OCI-LY3 (cell line): Measurements from ENCODE around the gene TNFRSF1B.

Source experiments
- H2AFZ ChIP-seq: fragments of 200-600, 300-600 bp; shearing (Covaris generic); 2 replicates; pipeline ENCODE4 v1.6.0; 2014; ENCODE audit warnings: antibody characterized with exemption, low read depth, low read length
- H3K27ac ChIP-seq: fragments of 200-600, 300-600 bp; sonication (generic); 2 replicates; pipeline ENCODE4 v1.5.1; 2014; ENCODE audit warnings: mild to moderate bottlenecking, low read length, moderate library complexity, mixed read lengths
- H3K27me3 ChIP-seq: fragments of 200-600, 300-600 bp; sonication (generic); 2 replicates; pipeline ENCODE4 v1.6.1; 2014; ENCODE audit warnings: low read depth, low read length, mixed read lengths
- H3K36me3 ChIP-seq: fragments of 200-600, 300-600 bp; sonication (generic); replicated peaks from 2 replicates; pipeline ENCODE3; 2014; ENCODE audit warnings: low read depth, low read length, mixed read lengths
- H3K4me1 ChIP-seq: fragments of 300-600, 200-600 bp; sonication (generic); 2 replicates; pipeline ENCODE4 v1.6.1; 2014; ENCODE audit warnings: low read length, mixed read lengths
- H3K4me2 ChIP-seq: fragments of 200-600, 300-600 bp; sonication (generic); 2 replicates; pipeline ENCODE4 v1.6.1; 2014; ENCODE audit warnings: low read length, mixed read lengths
- H3K4me3 ChIP-seq: fragments of 300-600, 200-600 bp; sonication (generic); 2 replicates; pipeline ENCODE4 v1.5.1; 2014; ENCODE audit warnings: antibody characterized with exemption, mild to moderate bottlenecking, low read length, moderate library complexity
- H3K79me2 ChIP-seq: fragments of 300-600, 200-600 bp; shearing (Covaris generic); 2 replicates; pipeline ENCODE4 v1.6.1; 2014; ENCODE audit warnings: mild to moderate bottlenecking, low read length, mixed read lengths
- H3K9ac ChIP-seq: fragments of 300-600, 200-600 bp; shearing (Covaris generic); 2 replicates; pipeline ENCODE4 v1.6.0; 2014; ENCODE audit warnings: mild to moderate bottlenecking, low read length, moderate library complexity
- H3K9me3 ChIP-seq: fragments of 200-600, 300-600 bp; shearing (Covaris generic); 2 replicates; pipeline ENCODE4 v1.6.1; 2014; ENCODE audit warnings: low read length, mixed read lengths; ENCODE audit not compliant: insufficient read depth
- H4K20me1 ChIP-seq: fragments of 200-600, 300-600 bp; sonication (generic); 2 replicates; pipeline ENCODE4 v1.6.1; 2016; ENCODE audit warnings: low read length, mixed read lengths; ENCODE audit not compliant: insufficient read depth
- EZH2phosphoT487 ChIP-seq: fragments of 200-600 bp; shearing (Covaris generic); IDR thresholded peaks from 2 replicates; pipeline ENCODE4 v1.6.1; 2018; ENCODE audit warnings: antibody characterized with exemption, mixed run types, low read depth
- TF ChIP-seq, protein P1 (sequence below): fragments of 200-600, 300-600 bp; sonication (generic); IDR thresholded peaks from 2 replicates; pipeline ENCODE4 v1.5.1; 2014; ENCODE audit warnings: antibody characterized with exemption, low read length, low read depth

Gene TNFRSF1B

DNA sequence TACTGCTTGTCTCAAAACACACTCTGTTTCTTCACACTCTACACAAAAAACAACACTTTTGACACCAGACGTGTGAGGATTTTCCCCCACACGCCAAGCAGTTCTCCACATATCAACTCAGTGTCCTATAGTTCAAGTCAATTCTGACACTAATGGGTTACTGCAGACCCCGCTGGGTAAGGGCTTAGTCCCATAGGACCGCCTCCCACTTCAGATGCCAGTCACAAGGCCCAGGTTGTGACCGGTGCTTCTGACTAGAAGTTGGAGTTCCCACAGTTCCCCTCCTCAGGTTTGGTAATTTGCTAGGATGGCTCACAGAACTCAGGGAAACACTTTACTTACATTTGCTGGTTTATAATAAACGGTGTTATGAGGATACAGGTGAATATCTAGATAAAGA is 83.0 kb downstream of the TNFRSF1B start:
- Histone ChIP-seq H3K4me2 (no peak overlapping the region), H3K27ac (no peak overlapping the region), H3K36me3 (peaks cover 3% of the 10 kb centered on the region), H3K9ac (no peak overlapping the region), H3K27me3 (no peaks in the 10 kb centered on the region), H4K20me1 (no peaks in the 10 kb centered on the region), H3K9me3 (no peaks in the 10 kb centered on the region), H3K4me1 (no peaks in the 10 kb centered on the region), H3K4me3 (no peak overlapping the region), H2AFZ (no peak overlapping the region), H3K79me2 (no peaks in the 10 kb centered on the region)
- TF ChIP-seq, protein P1, sequence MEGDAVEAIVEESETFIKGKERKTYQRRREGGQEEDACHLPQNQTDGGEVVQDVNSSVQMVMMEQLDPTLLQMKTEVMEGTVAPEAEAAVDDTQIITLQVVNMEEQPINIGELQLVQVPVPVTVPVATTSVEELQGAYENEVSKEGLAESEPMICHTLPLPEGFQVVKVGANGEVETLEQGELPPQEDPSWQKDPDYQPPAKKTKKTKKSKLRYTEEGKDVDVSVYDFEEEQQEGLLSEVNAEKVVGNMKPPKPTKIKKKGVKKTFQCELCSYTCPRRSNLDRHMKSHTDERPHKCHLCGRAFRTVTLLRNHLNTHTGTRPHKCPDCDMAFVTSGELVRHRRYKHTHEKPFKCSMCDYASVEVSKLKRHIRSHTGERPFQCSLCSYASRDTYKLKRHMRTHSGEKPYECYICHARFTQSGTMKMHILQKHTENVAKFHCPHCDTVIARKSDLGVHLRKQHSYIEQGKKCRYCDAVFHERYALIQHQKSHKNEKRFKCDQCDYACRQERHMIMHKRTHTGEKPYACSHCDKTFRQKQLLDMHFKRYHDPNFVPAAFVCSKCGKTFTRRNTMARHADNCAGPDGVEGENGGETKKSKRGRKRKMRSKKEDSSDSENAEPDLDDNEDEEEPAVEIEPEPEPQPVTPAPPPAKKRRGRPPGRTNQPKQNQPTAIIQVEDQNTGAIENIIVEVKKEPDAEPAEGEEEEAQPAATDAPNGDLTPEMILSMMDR: no peak
- no peak for TF ChIP-seq EZH2phosphoT487

DNA sequence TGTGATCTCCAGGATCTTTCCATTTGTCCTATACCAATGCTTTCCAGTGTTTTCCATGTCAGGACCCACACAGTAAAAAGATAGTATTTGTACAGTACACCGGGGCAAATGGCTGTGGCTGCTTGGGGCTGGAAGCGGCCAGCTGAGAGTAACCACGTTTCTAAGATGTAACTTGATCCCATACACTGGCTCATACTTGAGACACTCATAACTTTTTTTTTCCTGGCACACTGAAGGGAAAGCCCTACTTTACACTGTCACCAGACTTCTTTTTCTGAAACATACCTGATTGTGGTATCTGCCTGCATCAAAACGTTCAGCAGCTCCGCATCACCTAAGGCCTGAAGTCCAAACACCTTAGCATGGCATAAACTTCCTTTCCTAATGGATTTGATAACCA is 84.7 kb downstream of the TNFRSF1B start:
- TF ChIP-seq, protein P1: no peak
- Histone ChIP-seq H4K20me1 (no peaks in the 10 kb centered on the region), H3K4me2 (no peak overlapping the region), H3K27me3 (no peaks in the 10 kb centered on the region), H3K79me2 (no peaks in the 10 kb centered on the region), H3K36me3 (peaks cover 3% of the 10 kb centered on the region), H3K27ac (no peak overlapping the region), H3K4me1 (no peaks in the 10 kb centered on the region), H3K9me3 (no peaks in the 10 kb centered on the region), H3K4me3 (no peak overlapping the region), H2AFZ (no peak overlapping the region), H3K9ac (no peak overlapping the region)

DNA sequence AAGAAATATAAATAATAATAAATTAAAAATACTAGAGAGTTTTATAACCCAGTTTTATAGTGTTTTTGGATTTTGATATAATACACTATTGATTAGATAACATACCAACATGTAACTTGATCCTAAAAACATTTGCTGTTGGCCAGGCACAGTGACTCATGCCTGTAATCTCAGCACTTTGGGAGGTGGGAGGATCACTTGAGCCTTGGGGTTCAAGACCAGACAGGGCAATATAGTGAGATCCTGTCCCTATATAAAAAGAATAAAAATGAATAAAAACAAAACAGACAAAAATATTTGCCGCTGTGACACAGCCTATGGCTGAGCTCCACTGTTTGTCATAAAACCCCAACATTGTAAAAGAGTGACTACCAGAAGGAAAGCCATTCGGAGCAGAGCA is 89.1 kb downstream of the TNFRSF1B start:
- Histone ChIP-seq H3K36me3 (no peaks in the 10 kb centered on the region), H3K27ac (no peak overlapping the region), H3K4me1 (no peaks in the 10 kb centered on the region), H3K9me3 (no peaks in the 10 kb centered on the region), H3K9ac (no peak overlapping the region), H4K20me1 (no peaks in the 10 kb centered on the region), H3K4me3 (no peak overlapping the region), H3K4me2 (no peak overlapping the region), H3K27me3 (no peaks in the 10 kb centered on the region), H2AFZ (no peak overlapping the region), H3K79me2 (no peaks in the 10 kb centered on the region)
- TF ChIP-seq EZH2phosphoT487: no peak
- TF ChIP-seq, protein P1: no peak

DNA sequence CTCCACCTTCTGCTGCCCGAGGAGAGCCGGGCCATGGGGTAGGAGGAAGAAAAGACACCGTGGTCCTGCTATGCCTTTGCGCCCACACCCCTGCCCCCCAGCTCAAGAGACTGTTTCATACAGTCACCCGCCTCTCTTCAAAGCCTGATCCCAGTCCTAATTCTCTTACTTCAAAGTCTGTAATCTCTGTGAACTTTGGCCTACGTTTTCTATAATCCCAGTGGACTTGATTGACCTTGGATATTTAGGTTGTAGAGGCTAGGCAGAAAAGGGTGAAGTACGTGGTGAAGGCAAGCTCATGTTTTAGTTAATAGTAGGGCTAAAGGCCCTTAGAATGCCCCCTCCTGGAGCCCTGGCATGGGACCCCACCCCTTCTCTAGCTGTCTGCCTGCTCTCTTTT is 91.5 kb downstream of the TNFRSF1B start:
- Histone ChIP-seq H3K27ac (no peak overlapping the region), H3K4me3 (no peak overlapping the region), H3K27me3 (no peaks in the 10 kb centered on the region), H3K36me3 (peaks cover 5% of the 10 kb centered on the region), H2AFZ (no peak overlapping the region), H3K9ac (no peak overlapping the region), H3K4me1 (no peaks in the 10 kb centered on the region), H3K9me3 (no peaks in the 10 kb centered on the region), H3K4me2 (no peak overlapping the region), H3K79me2 (no peaks in the 10 kb centered on the region), H4K20me1 (no peaks in the 10 kb centered on the region)
- TF ChIP-seq, protein P1: no peak
- TF ChIP-seq EZH2phosphoT487: no peak
